CD4-positive, alpha-beta T cell treated with Interleukin-12 subunit alpha and Interleukin-12 subunit beta, for 1 hour (primary cell): ENCODE results near the gene CREB3L1.
A peak's percentile ranks its signal among the peaks of the same experiment; 100 is the strongest.

Experiments used
- DNase-seq: peaks from one replicate; pipeline ENCODE4 v3.0.0-alpha.2; 2020

Gene CREB3L1

DNA sequence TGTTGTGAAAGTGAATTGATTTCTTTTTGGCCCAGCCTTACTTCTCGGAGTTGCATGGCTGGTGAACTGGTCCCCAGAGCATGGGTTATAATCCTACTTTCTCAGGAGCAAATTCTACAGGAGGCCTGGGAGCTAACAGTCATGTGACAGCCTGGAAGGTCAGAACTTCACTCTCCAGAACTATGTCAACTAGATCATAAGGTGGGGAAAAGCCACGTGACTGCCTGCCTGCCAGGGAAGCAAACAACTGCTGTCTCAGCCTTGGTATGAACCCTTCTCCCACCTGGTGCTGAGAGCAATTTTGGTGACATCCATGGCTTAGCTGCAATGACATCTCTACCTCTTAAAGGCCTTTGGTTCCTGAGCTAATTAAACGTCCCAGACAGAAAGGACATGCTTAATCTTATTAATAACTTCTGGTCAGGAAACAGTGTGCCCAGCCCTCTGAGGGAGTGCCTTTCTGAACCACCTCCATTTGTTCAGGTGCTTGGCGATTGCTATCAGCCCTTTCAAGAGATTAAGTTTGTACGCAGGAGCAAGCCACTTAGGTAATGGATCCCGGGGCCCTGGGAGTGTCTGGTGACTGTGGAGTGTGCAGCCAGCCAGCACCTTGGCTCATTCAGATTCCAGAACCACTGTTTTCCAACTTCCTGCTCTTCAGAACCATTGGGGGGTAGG is 1.4 kb upstream of the CREB3L1 start:
- no peak for DNase-seq

DNA sequence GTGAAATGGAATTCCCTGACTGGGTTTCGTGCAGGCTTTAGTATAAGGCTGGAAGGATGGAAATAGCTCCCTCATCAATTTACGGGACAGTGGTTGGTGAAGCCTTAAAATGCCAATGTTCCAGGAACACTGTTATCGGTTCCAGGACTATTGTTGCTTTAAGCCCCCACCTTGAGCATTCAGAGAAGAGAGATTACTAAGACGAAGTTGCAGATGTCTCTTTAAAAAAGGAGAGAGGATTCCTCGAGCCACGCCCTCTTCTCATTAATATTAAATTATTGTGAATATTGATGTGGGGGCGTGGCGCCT is 195 bp upstream of the CREB3L1 start:
- no peak for DNase-seq

DNA sequence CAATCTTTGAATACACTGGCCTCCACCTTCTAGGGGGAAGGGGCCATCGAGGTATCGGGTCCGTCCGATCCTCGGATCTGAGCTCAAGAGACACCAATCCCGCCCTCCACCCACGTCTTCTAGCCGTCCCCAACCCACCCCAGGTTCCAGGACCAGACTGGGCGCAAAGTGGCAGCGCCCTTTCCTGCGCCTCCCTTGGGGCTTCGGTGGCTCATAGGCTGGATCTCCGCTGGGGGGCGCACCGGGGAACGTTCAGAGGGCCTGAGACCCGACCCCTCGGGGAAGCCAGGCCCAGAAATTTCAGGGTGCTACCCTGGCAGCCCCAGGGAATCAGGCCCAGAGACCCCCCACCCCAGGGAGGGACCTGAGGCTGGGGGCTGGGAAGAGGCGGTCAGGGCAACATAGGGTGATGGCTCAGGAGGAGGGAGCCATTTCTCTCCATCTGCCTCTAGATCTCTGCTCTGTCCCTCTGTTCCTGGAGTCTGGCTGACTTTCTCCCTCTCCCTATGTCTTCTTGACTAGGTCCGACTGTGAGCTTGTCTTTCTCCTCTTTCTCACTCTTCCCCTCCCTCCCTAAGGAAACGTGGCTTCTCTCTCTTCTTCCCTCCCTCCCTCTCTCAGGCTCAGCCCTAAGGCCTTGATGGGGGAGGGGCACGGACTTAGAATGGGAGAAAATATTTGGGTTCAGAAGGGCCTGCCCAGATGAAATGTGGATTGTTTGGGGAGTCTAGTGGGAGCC is 1.1 kb downstream of the CREB3L1 start:
- DNase-seq = peak; percentile 17

DNA sequence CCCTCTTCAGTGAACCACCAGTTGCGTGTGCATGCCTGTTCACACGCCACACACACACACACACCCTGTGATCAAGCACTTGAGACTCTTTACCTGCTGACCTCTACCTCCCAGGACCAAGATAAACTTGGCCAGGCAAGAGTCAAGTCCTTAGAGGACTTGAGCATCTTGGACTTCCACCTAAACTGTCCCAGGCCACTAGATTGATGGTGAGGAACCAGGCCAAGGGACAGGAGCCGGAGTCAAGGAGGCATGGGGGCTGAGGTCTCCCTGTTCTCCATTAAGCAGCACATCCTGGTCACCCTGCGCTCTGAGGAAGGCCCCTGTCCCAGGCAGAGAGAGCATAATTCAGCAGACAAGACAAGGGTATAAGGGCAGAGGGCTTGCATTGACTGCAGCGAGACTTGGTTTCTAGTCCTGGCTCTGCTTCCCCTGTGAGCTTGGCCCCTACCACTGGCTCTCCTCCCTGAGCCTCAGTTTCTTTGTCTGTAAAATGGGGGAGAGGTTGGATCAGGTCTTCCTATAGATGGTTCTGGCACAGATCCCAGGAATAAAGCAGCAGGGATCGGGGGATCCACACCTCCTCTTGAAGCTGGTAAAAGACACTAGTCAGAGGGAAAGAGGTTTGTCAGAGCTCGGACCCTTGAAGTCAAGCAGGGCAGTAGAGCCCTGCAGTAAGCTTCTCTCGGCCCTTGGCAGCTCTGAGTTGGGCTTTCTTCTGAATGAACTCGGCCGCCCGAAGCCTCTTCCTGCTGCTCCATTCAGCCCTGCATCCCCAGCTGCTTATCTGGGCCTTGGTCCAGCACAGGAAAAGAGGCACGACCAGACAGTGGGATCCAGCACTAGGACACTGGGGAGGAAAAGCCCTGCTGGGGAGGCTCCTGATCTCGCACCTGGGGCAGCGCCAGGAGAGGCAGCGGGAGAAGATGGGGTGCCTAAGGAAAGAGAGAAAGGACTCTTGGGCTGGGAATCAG is 2.0 kb downstream of the CREB3L1 start:
- DNase-seq = no peak

DNA sequence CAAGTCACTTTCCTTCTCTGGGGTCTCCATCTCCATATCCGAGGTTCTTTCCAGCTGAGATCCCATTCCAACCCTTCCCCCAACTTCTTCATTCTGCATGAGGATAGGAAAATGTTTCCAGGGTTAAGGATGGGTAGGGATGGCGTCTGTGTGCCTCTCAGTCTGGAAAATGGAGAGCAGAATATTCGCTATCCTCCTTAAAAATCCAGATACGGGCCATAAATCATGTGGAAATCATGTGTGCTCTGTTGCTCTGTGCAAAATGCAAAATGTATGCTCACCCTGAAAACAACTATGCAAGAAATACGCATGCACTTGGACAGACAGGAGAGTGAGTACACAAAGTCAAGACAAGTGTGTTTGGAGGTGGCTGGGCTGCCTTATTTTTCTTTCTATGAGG is 3.2 kb downstream of the CREB3L1 start:
- no peak for DNase-seq

DNA sequence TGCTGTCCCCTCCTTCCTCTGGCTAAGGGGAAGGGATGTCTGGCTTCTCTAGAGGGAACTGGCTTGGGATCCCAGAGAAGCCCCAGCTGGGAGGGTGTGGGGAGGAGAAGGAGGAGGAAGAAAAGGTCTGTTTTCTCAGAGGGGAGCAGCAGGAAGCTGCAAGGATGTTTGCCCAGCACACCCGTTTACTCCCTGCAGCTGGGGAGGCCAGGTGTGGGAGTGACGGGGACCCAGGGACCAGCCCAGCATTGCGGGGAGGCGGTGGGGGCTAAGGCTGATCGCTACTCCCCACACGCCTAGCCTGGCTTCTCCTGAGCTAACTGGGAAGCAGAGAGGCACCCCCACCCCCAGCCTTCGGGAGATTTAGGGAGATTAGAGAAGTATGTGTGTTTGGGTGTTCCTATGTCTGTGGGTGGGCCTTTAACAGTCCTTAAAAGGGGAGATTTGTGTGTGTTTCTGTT is 3.9 kb downstream of the CREB3L1 start:
- no peak for DNase-seq

DNA sequence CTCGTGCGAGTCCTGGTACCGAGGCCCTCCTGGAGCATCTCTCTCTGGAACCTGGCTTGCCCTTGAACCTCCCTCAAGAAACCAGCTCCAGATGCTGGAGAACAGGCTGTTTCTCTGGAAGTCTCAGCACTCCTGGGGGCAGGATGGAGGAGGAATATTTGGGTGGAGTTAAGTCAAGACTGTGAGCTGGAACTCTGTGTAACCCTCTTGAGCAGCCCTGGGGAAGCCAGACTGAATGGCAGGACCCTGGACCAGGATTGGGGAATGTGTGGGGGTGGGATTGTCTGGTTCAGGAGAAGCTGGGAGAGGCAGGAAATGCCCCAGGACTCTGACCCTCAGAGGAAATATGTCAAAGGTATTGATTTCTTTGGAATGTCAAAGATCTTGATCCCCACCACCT is 7.7 kb downstream of the CREB3L1 start:
- DNase-seq = no peak

DNA sequence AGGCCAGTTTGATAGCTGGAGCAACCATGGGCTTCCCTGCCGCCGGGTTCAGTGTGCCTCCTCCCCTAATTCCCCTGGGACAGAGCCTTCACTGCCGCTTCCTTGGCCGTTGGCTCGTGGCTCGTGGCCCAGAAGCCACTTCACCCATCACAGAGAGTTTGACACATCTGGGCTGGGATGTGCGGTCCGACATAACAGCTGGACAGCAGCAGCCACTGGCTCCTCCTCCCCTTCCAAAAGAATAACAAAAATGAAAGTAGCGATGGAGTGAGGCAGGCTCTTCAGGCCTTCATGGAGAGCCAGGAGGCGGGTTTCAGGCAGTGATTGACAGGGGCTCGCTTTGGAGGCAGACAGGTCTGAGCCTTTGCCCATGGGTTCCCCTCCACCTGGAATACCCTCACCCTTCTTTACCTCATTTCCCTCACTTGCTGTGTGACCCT is 8.2 kb downstream of the CREB3L1 start:
- DNase-seq = no peak

DNA sequence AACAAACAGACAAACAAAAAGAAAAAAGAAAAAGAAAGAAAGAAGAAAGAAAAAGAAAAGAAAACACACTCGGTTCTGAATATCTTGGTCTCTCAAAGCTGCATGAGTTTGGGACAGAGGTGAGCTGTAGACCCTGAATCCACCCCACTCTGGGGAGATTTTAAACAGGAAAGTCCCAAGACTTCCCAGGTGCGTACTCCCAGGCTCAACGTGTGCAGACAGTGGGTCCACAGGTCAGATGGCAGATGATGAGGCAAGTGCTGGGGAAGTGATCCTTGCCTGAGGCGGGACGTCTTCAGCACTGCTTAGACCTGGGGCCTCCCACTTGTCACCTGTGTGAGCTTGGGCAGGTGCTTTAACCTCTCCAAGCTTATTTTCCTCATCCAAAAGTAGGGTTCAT is 9.3 kb downstream of the CREB3L1 start:
- DNase-seq = no peak

DNA sequence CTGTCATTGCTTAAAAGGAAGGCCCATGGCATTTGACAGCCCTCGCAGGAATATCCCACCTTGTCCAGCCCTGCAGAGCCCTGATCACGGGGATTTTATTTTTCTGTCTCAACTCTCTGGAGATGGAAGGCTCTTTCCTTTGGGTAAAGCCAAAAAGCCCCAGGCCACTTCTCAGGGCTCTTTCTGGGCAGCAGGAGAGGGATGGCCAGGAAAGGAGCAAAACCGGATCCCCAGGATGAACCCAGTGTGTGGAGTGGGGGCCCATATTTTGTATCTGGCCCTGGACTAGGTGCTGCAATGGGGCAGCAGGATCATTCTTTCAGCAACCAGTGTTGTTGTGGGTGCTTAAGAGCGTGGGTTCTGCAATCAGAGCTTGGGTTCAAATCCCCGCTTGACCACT is 11.0 kb downstream of the CREB3L1 start:
- DNase-seq = no peak

DNA sequence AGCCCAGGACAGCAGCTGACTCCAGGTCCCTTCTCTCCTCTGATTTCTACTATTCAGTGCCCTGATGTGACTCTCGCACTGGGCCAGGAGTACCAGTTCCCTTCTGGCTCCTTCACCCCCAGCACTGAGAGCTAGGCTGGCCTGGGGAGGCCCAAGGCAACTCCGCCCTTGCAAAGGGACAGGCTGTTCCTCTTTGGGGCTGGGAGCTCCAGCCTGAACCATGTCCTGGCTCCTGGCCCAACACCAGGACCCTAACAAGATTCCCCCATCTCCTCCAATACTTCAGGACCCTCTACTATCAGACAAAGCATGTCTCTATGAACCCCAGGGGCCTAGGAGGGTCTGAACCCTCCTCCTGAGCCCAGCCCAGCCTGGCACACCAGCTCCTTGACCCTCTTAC is 12.5 kb downstream of the CREB3L1 start:
- no peak for DNase-seq

DNA sequence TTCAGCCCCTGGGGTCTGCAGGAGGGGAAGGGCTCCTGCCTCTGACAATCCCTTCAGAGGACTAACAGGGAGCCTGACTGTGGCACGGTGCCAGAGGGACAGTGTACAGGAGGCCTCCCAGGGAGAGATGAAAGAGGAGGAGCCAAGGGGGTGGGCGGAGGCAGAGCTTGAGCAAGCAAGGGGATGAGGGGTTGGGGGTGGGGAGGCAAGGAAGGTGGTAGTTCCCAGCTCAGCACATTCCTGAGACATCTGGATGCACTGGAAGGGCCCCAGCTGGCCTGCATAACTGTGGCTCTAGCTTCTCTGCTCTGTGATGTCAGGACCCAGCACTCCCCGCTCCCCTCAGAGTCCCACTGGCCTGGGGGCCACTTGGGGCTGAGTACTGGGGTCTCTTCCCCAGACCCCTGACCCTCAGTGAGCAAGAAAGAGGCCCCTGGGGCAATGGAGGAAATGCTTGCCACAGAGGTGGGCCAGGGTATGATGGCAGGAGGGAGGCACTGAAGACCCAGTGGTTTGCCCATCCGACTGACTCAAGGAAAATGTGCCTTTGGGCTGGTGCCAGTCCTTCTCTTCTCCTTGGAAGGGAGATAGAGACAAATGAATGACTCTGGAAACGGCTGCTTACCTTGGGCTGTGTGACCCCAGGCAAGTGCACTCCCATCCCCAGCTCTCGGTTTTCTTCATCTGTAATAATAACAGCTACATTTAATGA is 13.3 kb downstream of the CREB3L1 start:
- DNase-seq = no peak

DNA sequence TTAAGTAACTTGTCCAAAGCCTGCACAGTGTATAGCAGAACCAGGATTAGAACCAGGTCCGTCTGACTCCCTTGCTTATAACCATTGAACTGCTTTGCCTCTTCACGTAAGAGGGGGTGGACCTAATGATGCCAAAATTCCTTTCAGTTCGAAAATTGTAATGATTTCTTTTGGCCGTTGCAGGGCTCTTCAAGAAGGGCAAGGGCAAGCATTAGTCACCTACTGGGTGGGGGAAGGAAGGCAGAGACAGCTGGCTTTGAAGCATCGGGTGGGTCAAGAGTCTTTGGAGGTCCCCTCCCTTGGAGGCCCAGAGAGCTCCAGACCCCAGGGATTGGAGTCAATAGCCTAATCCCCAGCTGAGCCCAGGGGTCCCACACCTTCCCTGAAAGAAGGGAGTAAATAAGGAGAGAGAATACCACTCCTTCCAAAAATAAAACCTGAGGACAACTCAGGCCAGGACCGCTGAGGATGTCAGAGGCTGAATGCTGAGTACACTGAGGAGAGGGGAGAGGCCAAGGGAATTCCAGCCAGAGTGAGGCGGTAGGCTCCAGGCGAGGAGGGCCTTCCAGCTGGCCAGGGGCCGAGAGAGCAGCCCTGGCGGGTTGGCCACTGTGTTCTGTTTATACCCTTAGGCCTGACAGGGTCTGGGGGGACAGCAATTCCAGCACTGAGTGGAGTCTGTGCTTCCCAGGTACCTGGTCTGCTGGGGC is 14.1 kb downstream of the CREB3L1 start:
- DNase-seq = no peak

DNA sequence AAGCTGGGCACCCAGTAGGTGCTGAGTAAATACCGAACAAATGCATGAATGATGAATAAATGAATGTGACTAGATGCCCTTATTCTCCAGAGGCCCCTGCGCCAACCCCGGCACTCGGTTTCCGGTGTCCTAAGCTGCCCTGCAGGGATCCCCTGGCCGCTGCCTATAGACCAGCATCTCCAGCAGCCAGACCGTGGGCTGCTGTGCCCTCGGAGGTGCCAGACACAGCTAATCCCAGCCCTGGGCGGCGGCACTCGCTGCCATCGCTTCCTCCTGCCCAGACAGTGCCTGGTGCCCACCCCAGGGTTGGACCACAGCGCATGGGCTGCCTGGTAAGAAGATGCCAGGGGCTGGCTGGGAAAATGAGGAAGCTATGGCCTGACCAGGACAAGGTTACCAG is 15.6 kb downstream of the CREB3L1 start:
- DNase-seq = no peak

DNA sequence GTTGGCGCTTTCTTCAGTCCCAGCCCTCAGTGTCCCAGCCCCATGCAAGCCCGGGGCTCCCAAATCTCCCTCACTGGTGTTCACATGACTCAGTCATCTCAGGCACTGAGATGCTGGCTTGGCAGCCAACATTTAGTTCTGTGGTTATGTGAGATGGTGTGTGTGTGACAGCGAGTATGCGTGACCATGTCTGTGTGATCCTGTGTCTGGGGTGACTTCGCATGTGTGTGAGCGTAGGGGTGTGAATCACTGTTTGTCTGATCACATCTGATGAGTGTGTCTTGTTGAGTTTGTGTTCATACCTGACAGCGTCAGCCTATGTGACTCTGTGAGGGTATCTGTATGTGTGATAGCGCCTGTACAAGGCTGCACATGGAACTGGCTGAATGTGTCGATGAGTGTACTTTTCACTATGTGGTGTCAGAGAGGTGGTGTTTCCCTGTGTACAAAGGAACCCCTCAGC is 16.2 kb downstream of the CREB3L1 start:
- DNase-seq = no peak

DNA sequence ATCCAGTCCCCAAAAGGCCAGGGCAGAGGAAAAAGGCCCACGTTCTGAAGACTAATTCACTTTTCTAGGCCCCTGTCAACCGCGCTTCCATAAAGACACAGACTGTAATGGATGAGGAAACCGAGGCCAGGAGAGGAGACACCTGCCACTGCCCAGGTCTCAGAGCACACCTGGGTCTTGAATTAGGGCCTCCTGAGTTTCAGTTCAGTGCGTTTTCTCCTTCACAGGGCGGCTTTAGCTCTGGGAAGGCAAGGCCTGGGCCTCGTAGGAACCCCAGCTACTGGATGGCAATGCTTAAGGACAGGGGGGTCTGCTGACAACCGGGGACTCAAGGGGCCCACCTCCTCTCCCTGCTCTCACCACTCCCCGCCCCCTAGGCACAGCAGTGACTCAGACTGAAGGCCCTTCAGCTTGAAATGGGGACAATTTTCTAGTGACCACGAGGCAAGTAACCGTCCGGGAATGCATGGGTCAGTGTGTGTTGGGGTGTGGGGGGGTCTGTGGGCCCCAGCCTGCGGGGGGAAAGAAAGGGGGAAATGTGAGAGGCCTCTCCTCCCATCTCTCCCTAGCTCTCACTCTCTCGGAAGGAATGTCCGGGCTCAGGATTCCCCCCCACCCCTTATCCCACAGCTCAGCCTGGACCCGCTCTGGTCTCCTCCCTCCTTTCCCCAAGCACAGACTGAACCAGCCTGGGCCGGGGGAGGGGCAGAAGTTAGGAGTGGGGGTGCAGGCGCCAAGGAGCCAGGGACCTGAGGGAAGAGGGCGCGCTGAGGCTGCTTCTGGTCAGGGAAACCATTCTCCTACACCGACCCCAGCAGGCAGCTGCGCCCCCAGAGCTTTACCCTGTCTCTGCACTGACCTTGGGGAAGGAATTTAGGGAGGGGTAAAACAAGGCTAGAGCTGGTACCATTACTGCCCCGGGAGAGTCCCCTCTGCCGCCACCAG is 17.2 kb downstream of the CREB3L1 start:
- DNase-seq = no peak

DNA sequence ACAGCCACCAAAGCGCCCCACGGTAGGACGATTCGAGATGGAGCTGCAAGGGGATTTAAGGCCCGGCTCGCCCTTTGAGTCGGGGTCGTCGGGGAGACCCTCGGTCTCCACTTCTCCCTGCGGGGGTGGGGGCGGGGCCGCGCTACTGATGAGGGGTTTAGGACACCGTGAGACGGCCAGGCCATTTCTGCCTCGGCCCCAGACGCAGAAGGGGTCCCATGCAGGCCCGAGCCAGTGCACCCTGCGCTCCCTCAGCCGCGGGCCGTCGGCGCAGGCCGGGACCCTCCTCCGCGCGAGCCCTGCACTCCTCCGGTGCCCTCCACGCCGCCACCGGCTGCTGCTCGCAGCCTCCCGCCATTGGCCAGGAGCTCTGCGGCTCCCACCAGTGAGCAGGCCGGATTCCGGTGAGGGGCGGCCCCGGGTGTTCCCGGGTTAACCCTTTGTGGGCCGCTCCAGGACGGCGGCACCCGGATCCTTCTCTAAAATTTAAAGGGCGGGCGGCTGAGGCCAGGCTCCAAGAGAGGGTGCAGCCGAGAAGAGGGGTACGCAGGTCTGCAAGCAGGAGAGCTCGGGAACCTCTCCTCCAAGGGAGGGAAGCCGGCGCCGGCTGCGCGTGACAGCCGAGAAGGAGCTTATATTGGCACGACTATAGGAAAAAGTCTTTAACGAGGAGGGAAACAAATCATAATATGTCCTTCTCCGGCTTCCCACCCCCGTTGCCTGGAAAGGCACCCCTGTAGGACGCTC is 18.0 kb downstream of the CREB3L1 start:
- DNase-seq = peak; percentile 78

DNA sequence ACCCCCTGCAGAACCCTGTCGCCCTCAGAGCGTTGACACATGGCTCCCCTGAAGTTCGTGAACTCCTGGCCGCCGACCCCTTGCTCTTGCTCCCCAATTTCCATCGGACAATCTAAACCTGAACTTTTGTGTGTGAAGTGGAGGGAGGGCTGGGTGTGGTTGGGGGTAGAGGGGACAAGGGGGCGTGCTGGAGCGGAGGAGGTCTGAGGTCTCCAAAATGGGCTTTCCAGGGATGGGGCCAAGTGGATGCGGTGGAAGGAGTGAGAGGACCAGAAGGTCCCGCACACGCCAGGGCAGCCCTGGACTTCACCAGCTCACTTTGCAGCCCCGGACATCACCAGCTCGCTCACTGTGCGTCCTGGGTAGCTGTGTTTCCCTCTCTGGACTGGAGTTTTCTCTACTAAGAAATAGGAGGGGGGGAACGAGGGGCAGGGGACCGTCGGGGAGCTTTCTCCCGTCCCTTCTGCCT is 18.6 kb downstream of the CREB3L1 start:
- no peak for DNase-seq

DNA sequence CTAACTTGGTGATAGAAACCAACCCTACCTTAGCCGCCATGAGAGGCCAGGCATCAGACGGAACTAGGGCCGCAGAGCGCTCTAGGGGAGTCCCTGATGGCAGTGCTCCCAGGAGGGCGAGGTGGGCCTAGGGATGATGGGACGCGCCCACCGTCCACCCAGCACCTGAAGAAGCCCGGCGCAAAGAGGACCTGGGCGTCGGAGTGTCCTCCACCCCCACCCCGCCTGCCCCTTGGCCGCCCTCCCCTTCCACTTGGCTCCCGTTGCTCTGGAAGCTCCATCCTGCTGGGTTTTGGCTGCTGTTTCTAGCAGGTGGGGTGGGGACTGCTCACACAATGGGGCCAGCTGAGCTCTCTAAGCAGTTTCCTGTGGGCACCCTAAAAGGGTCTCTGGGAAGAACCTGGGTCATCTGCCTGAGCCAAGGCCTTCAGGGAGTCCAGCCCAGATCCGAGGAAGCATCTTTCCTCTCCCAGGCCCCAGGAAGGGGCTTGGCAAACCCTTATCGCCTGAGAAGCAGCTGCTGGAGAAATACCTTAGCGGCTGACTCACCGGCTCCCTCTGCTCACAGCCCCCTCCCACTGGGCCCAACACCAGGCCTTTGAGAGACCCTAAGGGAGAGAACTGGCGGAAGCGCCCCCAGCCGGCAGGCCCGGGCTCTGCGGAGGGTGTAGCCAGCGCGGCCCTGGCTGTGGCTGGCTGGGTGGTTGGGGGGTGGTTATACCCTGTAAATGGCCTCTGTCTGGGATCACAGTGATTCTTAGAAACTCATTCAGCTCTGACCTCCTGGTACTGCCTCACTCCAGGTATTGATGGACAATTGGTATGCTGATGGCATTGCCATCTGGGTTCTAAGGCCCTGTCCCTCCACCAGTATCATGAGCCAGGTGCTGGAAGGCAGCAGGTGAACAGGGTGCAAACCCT is 19.3 kb downstream of the CREB3L1 start:
- DNase-seq = no peak
